Raji (cell line): ENCODE results near the gene TNRC6B.

Source experiments
- POLR2A ChIP-seq: IDR thresholded peaks from 2 replicates; pipeline ENCODE4 v1.6.1; 2011; ENCODE audit warnings: low read depth, low read length, control low read depth; ENCODE audit not compliant: insufficient read depth

The TNRC6B gene

DNA sequence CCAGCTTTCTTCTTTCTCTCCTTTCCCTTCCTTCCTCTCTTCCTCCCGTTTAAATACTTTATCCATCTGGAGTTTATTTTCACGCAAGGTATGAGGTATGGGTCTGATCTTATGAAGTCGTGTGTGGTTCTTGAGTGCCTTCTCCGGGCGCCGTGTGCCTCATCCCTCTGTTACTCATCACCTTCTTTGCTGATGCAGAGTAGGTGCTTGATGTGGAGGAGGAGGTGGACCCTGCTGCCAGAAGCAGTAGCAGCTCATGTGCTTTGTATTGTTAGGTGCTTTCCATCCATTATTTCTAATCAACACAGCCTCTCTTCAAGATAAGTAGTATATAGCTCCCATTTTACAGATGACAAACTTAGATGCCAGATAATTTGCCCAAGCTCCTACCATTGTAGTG, 47.0 kb downstream of the TNRC6B start:
- no peak for TF ChIP-seq POLR2A

DNA sequence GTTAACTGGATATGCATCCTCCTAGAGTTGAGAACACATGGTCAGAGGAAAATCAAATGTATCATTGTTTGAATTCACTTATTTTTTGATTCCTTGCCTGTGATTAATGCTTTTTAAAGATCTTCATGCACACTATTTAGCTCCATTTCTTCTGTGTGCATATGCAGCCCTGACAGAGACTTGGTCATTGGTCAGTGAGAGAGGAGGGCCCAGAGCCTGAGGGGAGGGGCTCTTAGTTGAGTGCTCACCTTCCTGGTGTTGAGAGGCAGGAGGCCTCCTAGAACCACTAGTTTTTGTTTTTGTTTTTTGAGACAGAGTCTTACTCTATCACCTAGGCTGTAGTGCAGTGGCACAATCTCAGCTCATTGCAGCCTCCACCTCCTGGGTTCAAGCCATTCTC, 48.9 kb downstream of the TNRC6B start:
- no peak for TF ChIP-seq POLR2A

- TF ChIP-seq POLR2A = no peak
Observed at GRCh38 chr22:40231618-40232313, 54.0 kb downstream of the TNRC6B start.

DNA sequence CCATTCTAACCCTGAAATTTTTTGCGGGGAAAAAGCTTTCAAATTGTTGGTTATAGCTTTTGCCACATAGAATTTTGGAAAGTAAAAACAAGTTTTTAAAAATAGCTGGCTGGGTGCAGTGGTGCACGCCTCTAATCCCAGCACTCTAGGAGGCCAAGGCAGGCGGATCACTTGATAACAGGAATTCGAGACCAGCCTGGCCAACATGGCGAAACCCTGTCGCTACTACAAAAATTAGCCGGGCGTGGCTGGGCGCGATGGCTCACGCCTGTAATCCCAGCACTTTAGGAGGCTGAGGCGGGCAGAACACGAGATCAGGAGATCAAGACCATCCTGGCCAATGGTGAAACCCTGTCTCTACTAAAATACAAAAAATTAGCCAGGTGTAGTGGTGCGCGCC, 54.9 kb downstream of the TNRC6B start:
- no peak for TF ChIP-seq POLR2A

- no peak for TF ChIP-seq POLR2A
Observed at GRCh38 chr22:40233886-40234285, 56.2 kb downstream of the TNRC6B start.

DNA sequence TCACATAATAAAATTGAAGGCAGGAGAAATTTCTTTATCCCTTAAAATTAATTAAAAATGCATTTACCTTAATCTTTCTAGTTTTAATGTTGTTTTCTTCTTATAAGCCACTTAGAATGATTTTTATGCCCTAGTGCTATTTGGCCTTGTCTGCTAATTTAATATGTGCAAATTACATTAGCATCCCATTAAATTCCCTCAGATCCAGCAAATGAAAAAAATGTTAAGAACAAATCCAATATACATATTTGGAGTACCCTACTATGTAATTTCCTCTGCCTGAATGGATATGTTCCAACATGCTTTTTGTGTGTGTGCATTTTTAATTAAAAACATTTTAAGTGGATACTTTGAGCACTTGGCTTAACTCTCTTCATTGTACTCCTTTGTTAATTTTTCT, 56.9 kb downstream of the TNRC6B start:
- no peak for TF ChIP-seq POLR2A

- TF ChIP-seq POLR2A = no peak
Observed at GRCh38 chr22:40235308-40235707, 57.6 kb downstream of the TNRC6B start.

DNA sequence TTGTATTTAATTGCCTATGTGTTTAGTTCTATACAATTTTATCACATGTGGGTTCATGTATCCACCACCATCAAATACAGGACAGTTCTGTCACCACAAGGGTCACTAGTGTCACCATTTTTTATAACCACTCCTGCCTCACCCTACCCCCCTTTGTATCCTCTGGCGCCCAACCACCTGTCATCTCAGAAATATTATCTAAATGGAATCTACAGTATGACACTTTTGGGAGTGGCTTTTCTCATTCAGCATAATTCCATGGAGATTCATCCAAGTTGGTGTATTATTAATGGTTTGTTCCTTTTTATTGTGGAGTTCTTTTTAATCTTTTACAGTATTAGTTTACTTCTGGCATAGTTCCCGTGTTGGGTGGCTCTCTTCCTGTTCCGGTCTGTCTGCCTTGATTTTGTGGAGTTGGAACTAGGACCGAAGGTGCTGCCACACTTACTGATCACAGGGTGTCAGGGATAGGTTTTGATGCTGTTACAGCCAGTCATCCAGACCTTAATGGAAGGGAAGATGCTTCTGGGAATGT, 58.5 kb downstream of the TNRC6B start:
- TF ChIP-seq POLR2A = no peak

DNA sequence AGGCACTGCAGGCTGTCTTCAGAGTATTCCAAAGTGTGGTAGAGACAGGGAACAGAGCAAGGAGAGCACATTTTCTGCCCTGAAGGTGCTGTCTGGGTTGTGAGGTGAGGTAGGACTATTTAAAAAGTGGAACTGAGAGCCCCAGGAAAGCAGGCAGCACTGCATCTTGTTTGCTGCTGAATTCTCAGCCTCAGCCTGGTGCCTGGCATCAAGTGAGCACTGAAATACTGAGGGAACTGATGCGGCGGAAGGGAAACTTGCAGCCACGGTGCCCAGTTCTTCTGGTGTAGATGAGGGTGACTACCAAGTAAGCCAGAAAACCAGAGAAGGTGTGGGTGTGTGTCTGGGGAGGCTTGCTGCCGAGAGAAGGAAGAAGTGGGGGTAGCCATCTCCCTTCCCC, 59.5 kb downstream of the TNRC6B start:
- no peak for TF ChIP-seq POLR2A

DNA sequence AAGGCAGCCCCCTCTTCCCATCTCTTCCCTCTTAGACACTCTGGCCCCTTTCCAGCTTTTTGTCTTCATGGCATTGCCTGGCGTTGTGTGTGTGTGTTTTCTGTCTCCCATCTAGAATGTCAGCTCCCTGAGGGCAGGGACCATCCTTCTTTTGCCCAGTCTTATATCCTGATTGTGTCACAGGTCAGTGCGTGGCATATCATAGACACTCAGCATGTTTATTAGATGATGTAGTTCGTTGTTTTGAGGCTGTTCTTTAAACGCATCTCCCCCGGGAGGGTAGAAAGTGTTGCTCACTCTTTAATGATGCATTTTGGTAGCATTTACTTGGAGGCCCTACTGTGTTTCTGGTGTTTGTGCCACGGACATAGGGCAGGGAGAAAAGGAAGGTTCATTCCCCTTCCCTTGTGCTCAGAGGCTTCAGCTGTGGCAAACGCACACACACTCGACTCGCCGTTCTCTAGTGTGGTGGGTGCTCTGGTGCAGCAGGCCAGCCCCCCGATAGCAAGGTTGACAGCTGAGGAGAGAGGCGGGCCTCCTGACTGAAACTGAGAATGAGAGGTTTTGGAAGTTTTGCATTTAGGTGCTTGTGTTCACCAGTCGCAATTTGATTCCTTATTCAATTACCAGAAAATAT, 60.2 kb downstream of the TNRC6B start:
- TF ChIP-seq POLR2A = no peak

GRCh38 chr22:40238425-40239344, 61.0 kb downstream of the TNRC6B start:
- TF ChIP-seq POLR2A = no peak

DNA sequence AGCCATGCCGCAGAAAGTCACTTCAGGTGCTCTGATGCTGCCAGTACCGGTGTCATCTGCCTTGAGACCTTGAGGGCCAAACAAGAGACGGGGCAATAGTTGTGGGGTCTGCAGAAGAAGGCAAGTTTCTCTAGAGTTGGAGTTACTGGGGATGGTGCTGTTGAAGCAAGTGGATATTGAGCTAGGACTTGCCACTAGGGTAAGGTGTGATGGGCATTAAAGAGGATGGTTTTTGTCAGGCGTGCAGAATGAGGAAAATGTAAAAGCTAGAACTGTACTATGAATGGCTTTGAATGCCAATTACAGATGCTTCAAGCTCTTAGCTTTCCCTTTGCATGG, 61.6 kb downstream of the TNRC6B start:
- TF ChIP-seq POLR2A = no peak

- TF ChIP-seq POLR2A = no peak
Observed at GRCh38 chr22:40240160-40240559, 62.4 kb downstream of the TNRC6B start.

- no peak for TF ChIP-seq POLR2A
Observed at GRCh38 chr22:40240686-40241085, 63.0 kb downstream of the TNRC6B start.

- no peak for TF ChIP-seq POLR2A
Observed at GRCh38 chr22:40241200-40241763, 63.6 kb downstream of the TNRC6B start.

DNA sequence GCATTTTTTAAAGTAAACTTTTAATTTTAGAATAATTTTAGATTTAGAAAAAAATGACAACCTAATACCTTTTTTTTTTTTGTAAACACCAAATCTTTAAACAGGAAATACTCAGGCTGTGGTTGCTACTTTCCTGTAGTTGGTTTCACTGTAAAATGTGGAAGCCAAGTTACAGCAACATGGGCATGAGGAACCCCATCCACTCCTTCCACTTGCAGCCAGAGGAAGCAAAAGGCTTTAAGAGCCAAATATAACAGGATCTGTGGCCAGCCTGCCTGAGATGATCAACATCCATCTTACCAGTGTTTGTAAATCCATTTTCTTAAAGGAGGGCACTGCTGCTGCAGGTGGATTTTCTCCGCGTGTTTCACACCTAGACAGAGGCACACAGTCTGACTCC, 66.2 kb downstream of the TNRC6B start:
- no peak for TF ChIP-seq POLR2A

GRCh38 chr22:40244586-40244985, 66.9 kb downstream of the TNRC6B start:
- no peak for TF ChIP-seq POLR2A
